CD4-positive, alpha-beta T cell (primary cell): ENCODE measurements around the gene CHI3L1. TPM values are rescaled to one million over a fixed set of nuclear protein-coding genes. Genes with fewer than 3 reads are reported as not detected.

Experiments
- ATAC-seq: fragments of 200-7000 bp; cut with Tn5 transposase; one replicate; pipeline ENCODE4 v1.10.0; 2022; ENCODE audit warnings: mild to moderate bottlenecking; ENCODE audit not compliant: poor library complexity
- CTCF ChIA-PET: fragments of 350-600 bp; sonication (Branson Sonifier 250); formaldehyde crosslinking; loops from one replicate; lab custom pipeline; 2021; ENCODE audit warnings: antibody characterized with exemption, inconsistent platforms; lab: Charles Lee
- POLR2A ChIA-PET: fragments of 350-600 bp; sonication (Branson Sonifier 250); formaldehyde crosslinking; loops from one replicate; lab custom pipeline; 2021; ENCODE audit warnings: antibody characterized with exemption, inconsistent platforms; lab: Charles Lee
- DNase-seq, 14 experiments: peaks; one replicate each; pipeline ENCODE4 v3.0.0-alpha.2; 2013 to 2020; ENCODE audit warnings: mixed read lengths in 2 of 14
- H3K27ac ChIP-seq, 2 donors: one replicate each; pipeline versions ENCODE4 v1.5.1 to v1.7.0; 2013; ENCODE audit warnings: low read length in 2 of 2, low read depth in 1 of 2, mild to moderate bottlenecking in 1 of 2
- H3K27me3 ChIP-seq, 2 experiments: 1 replicate in 1 of 2; 2 replicates in 1 of 2; pipeline versions ENCODE4 v1.6.1 to v1.7.0; 2013; ENCODE audit warnings: low read length in 2 of 2, control low read depth in 1 of 2, mild to moderate bottlenecking in 1 of 2, moderate library complexity in 1 of 2; ENCODE audit not compliant: insufficient read depth in 2 of 2, control insufficient read depth in 1 of 2
- H3K36me3 ChIP-seq: one replicate; pipeline ENCODE4 v1.6.1; 2013; ENCODE audit warnings: low read length, control low read depth; ENCODE audit not compliant: insufficient read depth
- H3K4me1 ChIP-seq: one replicate; pipeline ENCODE4 v1.6.1; 2013; ENCODE audit warnings: low read length, control low read depth; ENCODE audit not compliant: insufficient read depth
- H3K4me3 ChIP-seq: one replicate; pipeline ENCODE4 v1.5.1; 2013; ENCODE audit warnings: mild to moderate bottlenecking, low read length, moderate library complexity
- H3K9me3 ChIP-seq, 2 experiments: 1 replicate in 1 of 2; 2 replicates in 1 of 2; pipeline versions ENCODE4 v1.6.1 to v1.7.0; 2013; ENCODE audit warnings: low read length in 2 of 2, mild to moderate bottlenecking in 2 of 2, control low read depth in 1 of 2, moderate library complexity in 1 of 2; ENCODE audit not compliant: control insufficient read depth in 1 of 2, insufficient read depth in 1 of 2
- H3K27ac Mint-ChIP-seq: one replicate; pipeline ENCODE4 v1.8.0; 2020; ENCODE audit warnings: mixed read lengths
- H3K27me3 Mint-ChIP-seq: one replicate; pipeline ENCODE4 v1.8.0; 2021; ENCODE audit warnings: mixed read lengths
- H3K36me3 Mint-ChIP-seq: one replicate; pipeline ENCODE4 v1.8.0; 2021; ENCODE audit warnings: low read depth, mixed read lengths
- H3K4me1 Mint-ChIP-seq: one replicate; pipeline ENCODE4 v1.8.0; 2021; ENCODE audit warnings: low read depth, mixed read lengths
- H3K4me3 Mint-ChIP-seq: one replicate; pipeline ENCODE4 v1.8.0; 2020; ENCODE audit warnings: mild to moderate bottlenecking, mixed read lengths
- H3K9me3 Mint-ChIP-seq: one replicate; pipeline ENCODE4 v1.8.0; 2020; ENCODE audit warnings: mixed read lengths
- CTCF ChIP-seq: fragments of 200-600 bp; IDR thresholded peaks from one replicate; pipeline ENCODE4 v1.8.0; 2022; ENCODE audit warnings: antibody characterized with exemption, mild to moderate bottlenecking
- intact Hi-C, 2 experiments: fragments of 100-400 bp; cut with DNase I in 1 of 2; cut with micrococcal nuclease in 1 of 2; formaldehyde crosslinking; loops; one replicate each; pipeline versions ENCODE4 v1.15.1 to v1.9.0; 2023 to 2025; cut with DNase I, micrococcal nuclease
- total RNA-seq, 174 experiments: library from RNA in 2 of 174; stranded (reverse) in 2 of 174; gene quantifications; one replicate each; pipeline ENCODE4 v1.2.3 and lab custom pipeline; 2021 to 2026

CHI3L1 gene
- total RNA-seq, 2 experiments from 2014 or later, result not detected

GRCh38 chr1:203162403-203162802 lies 24.1 kb downstream of the CHI3L1 start:
- ChIA-PET POLR2A (no interaction called here), CTCF (no interaction called here)
- H3K36me3 Mint-ChIP-seq, result no peaks in the 10 kb centered on the region
- Histone ChIP-seq H3K4me1 (no peaks in the 10 kb centered on the region), H3K27me3 (peaks cover 0 to 12% of the 10 kb centered on the region in 2 experiments), H3K36me3 (no peaks in the 10 kb centered on the region), H3K27ac (no peak overlapping the region), H3K9me3 (peaks cover 0 to 5% of the 10 kb centered on the region in 2 experiments), H3K4me3 (no peak overlapping the region)
- no peak for DNase-seq
- H3K27ac Mint-ChIP-seq, result no peak overlapping the region
- no peak for TF ChIP-seq CTCF
- peaks cover 10% of the 10 kb centered on the region for H3K9me3 Mint-ChIP-seq
- peaks cover 11% of the 10 kb centered on the region for H3K27me3 Mint-ChIP-seq
- no peaks in the 10 kb centered on the region for H3K4me1 Mint-ChIP-seq
- intact Hi-C loops, result no loop called here
- ATAC-seq, result no peak
- H3K4me3 Mint-ChIP-seq, result no peak overlapping the region

- Histone ChIP-seq H3K27ac (no peak overlapping the region), H3K4me1 (no peaks in the 10 kb centered on the region), H3K9me3 (peaks cover 0 to 6% of the 10 kb centered on the region in 2 experiments), H3K36me3 (no peaks in the 10 kb centered on the region), H3K4me3 (no peak overlapping the region), H3K27me3 (peaks cover 0 to 12% of the 10 kb centered on the region in 2 experiments)
- ChIA-PET POLR2A (no interaction called here), CTCF (no interaction called here)
- DNase-seq (no peak), ATAC-seq (no peak)
- no peak overlapping the region for H3K27ac Mint-ChIP-seq
- intact Hi-C loops, result no loop called here
- H3K4me1 Mint-ChIP-seq, result no peaks in the 10 kb centered on the region
- no peak overlapping the region for H3K4me3 Mint-ChIP-seq
- H3K36me3 Mint-ChIP-seq, result no peaks in the 10 kb centered on the region
- H3K9me3 Mint-ChIP-seq, result peaks cover 10% of the 10 kb centered on the region
- H3K27me3 Mint-ChIP-seq, result peaks cover 11% of the 10 kb centered on the region
- no peak for TF ChIP-seq CTCF
Observed at GRCh38 chr1:203161703-203162102, 24.8 kb downstream of the CHI3L1 start.

GRCh38 chr1:203161175-203161574 lies 25.3 kb downstream of the CHI3L1 start:
- H3K4me3 Mint-ChIP-seq, result no peak overlapping the region
- ChIA-PET CTCF (no interaction called here), POLR2A (no interaction called here)
- H3K36me3 Mint-ChIP-seq, result no peaks in the 10 kb centered on the region
- H3K27me3 Mint-ChIP-seq, result peaks cover 11% of the 10 kb centered on the region
- H3K27ac Mint-ChIP-seq, result no peak overlapping the region
- peaks cover 0 to 12% of the 10 kb centered on the region in 2 experiments for H3K27me3 ChIP-seq
- no peak for DNase-seq
- no peak overlapping the region for H3K4me3 ChIP-seq
- no peaks in the 10 kb centered on the region for H3K4me1 Mint-ChIP-seq
- peaks cover 0 to 6% of the 10 kb centered on the region in 2 experiments for H3K9me3 ChIP-seq
- peaks cover 10% of the 10 kb centered on the region for H3K9me3 Mint-ChIP-seq
- intact Hi-C loops, result no loop called here
- no peaks in the 10 kb centered on the region for H3K36me3 ChIP-seq
- no peaks in the 10 kb centered on the region for H3K4me1 ChIP-seq
- no peak for TF ChIP-seq CTCF
- no peak overlapping the region for H3K27ac ChIP-seq
- no peak for ATAC-seq
